Suprapubic skin (tissue), 3 donors: ENCODE measurements around the gene MRPS26.

Experiments used
- CTCF ChIP-seq, 2 donors: fragments of 200-600 bp in 1 of 2; fragments of 450-650 bp in 1 of 2; sonication (generic) in 1 of 2; IDR thresholded peaks; one replicate each; pipeline ENCODE4 v1.5.1; 2016 to 2019; ENCODE audit warnings: antibody characterized with exemption in 2 of 2, mild to moderate bottlenecking in 1 of 2, moderate library complexity in 1 of 2
- EP300 ChIP-seq: sonication (generic); formaldehyde crosslinking; IDR thresholded peaks from one replicate; pipeline ENCODE4 v1.6.1; 2017; ENCODE audit warnings: antibody characterized with exemption

DNA sequence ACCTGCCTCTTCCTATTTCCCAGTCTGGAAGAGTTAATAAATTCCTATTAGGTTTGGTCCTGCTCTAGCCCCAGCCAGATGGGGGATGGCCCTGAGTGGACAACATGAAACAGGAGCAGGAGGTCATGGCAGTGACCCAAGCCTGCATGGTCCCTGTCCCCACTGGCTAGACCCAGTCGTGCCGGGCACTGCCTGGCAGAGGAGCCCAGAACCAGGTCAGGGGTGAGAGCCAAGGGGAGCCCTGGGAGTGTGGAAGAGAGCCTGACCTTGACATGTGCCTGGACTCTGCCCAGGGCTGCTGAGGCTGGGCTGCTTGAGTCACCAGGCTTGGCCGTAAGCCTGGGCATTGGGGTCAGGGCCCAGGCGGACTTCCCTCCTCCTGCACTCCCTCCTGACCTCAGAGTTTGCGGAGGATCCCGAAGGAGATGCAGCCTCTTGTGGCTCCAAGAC lies 35.1 kb downstream of the MRPS26 start:
- TF ChIP-seq EP300 = no peak
- TF ChIP-seq CTCF (IDR thresholded peaks at IDR 0.05) = no peak
